Nucleus accumbens (tissue), 56 donors: ENCODE data around the gene AUTS2.

Experiments
- DNase-seq, 56 donors: peaks; one replicate each; lab custom pipeline; 2025; lab: John Stamatoyannopoulos, UW

AUTS2 gene

DNA sequence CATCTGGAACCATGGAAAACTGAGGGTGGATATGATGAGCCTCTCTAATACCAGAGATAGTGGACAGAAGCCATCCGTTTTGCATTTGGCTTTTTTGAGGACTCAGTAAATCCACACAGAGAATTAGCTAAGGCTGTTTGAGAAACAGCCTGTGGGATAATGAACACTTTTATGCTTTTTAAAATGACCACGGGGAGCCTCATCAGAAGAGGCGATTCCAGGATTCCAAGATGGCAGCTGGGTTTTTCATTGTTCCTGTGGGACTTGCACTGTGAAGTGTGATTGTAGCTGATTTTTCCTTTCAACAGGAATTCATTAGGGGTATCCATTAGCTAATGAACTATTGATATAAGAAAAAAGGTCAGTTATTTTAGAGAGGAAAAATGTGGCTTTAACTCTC is 353.2 kb downstream of the AUTS2 start:
- no peak for DNase-seq

DNA sequence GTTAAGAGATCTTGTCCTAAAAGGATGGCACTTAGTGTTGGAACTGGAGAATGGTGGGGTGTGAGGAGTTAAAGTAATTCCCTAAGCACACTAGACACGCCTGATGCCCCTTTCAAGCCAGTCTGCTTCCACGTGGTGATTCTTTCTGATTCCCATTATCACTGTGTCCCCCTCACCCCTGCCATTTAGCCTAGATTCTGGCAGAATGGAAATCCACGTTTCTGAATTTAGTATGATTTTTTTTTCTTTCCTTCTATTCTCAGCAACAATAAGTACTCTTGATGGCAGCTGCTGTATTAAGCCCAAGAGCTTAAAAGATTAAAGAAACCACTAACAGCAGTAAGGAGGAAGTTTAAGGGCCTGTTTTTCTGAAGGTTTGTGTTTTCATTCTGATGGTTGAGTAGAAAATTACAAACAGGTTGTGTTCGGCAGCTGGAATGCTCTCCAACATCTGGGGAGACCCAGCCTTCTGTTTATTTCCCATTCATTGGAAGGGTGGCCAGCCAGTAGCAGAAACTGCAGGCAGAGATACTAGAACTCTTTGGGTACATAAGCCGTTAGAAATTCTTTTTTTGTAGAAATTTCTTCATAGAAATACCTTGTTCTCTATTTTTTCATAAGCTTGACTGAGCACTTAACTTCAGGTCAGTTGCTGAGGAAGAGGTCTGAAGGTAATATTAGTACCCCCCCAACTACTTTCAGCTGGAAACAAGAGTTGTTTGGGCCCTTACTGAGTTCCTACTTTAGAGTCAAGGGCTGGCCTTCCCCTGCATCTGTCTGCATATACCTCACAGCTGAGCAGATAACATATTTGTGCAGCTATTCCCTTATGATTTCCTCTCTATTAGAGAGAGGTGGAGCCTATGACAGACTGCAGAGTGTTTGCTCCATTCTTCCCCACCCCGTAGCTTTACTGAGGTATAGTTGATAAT is 355.1 kb downstream of the AUTS2 start:
- DNase-seq: no peak

DNA sequence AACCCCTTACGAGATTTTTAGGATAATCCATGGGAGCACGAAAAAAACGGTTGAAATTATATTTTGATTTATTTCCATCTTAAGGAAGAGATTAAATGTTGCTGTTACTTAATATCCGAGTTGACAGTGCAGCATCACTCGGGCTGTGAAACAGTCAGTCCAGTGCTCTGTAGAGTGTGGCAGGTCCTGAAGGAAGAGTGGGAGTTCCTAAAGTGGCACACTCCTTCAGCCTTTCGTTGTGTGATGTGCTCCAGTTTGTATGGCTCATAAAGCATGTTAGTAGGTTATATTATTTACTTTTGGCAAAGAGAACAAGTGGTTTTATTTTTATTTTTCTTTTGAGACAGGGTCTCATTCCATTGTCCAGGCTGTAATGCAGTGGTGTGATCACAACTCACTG is 358.3 kb downstream of the AUTS2 start:
- DNase-seq: no peak

DNA sequence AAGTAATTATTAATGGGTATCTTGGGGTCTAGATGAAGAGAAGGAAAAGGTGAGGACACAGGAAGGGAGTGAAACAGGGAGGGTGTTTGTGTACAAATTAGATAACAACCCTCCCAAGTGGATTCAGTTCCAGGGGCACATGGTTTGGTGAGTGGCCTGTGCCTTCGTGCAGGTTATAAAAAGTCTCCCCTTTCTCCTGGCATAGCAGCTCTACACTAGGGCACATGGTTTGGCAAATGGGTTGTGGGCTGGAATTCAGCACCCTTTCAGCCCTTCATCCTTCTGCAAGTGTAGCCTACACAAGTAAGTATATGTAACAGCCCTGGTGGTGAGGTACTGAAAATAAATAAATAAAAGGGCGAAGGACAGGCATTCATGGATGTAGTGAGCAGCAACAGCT is 359.4 kb downstream of the AUTS2 start:
- DNase-seq: no peak

DNA sequence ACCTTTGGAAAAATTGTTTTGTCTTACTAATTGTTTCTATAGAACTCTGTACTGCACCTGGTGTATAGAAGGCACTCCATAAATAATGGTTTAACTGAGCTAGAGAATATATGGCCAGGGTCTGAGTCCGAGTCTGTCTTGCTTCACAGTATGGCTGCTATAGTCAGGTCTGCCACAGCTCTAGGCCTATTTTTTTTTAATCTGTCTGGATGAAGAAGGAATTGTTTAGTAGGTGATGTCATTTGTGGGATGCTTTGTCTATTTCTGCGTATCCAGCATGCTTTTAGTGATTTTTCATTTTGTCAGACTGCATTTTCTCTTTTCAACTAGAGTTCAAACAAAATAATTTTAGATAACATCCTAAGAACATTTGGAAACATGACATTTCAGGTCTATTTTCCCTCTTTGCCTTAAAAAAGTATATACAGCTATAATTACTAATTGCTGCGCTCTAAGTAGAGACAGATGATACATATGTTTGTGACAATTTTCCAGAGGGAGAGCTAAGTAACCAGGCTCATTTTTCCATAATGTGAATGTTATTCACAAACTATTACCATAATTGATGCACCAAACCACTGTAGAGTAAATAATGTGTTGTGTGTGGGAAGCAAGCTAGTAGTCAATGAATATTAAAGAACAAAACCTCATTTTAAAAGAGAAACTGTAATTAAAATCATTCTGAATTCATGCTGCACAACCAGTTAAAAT is 361.7 kb downstream of the AUTS2 start:
- no peak for DNase-seq

DNA sequence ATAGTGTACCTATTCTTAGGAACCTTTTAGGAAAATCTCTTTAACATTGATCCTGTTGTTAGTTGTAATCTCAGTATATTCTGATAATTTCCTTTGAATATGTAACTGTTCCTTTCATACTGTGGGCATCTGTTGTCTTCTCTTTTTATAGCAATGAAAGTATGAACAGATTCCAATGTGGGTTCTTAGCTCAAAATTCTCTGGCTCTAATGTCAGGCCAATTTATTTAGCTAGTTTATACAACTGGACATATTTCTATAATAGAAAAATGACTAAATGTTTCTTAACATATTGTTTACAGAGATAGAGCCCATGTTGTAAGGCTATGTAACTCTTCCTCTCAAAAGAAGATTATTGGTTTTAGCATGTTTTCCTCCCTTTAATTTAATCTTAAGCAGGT is 363.2 kb downstream of the AUTS2 start:
- DNase-seq: no peak

DNA sequence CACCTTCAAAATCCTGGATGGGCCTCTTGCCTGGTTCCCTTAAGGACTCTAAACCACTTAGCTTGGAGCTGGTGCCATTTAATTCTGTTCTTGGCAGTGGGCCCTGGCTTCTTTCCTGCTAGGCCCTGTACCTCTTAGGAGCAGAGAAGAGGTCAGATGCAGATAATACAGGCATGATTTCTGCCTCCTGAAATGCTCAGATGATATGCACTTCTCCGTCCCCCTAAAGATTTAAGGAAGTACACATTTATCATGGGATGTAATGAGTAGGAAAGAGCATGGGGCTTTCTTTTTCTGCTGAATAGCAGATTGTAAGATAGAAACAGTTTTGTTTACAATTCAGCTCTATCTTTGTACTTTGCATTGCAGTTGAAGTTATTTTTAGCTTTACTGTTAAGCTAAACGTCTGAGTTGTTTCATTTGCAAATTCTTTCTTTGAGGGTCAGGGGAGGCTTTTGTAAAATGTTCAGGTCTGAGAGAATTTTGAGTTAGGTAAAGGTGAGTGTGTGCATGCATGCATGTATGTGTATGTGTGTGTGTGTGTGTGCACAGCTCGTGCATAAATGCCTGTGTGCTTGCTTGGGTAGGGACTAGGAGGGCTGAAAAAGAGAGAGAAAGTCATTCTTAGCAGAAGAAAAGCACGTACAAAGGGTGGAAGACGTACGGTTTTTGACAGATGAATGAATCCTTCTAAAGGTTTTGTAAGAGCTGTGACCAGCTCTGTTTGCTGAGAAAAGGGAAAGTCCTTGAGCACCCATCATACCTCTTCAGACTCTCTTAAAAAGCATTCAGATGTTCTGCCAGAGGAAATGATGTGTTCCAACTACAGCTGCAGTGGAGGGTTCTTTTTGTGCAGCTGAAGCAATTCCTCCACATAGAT is 364.2 kb downstream of the AUTS2 start:
- peak in 3 of 56 donors; percentile 1 to 43 (median 3) for DNase-seq

DNA sequence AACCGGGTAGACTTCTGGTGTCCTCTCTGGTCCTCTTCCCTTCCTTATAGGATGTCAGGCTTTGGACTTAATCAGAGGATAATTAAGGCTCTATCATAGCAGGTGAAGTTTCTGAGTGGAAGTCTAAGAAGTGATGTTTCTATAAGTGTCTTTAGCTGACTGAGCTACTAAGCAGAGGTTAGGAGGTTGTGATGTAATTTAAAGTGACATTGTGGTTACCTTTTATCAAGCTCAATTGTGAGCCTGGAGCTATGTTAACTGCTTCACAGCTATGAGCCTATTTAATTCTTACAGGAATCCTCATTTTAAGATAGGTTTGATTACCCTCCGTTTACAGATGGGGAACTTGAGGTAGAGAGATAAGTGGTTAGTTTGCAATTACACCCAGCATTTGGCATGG is 365.1 kb downstream of the AUTS2 start:
- no peak for DNase-seq

DNA sequence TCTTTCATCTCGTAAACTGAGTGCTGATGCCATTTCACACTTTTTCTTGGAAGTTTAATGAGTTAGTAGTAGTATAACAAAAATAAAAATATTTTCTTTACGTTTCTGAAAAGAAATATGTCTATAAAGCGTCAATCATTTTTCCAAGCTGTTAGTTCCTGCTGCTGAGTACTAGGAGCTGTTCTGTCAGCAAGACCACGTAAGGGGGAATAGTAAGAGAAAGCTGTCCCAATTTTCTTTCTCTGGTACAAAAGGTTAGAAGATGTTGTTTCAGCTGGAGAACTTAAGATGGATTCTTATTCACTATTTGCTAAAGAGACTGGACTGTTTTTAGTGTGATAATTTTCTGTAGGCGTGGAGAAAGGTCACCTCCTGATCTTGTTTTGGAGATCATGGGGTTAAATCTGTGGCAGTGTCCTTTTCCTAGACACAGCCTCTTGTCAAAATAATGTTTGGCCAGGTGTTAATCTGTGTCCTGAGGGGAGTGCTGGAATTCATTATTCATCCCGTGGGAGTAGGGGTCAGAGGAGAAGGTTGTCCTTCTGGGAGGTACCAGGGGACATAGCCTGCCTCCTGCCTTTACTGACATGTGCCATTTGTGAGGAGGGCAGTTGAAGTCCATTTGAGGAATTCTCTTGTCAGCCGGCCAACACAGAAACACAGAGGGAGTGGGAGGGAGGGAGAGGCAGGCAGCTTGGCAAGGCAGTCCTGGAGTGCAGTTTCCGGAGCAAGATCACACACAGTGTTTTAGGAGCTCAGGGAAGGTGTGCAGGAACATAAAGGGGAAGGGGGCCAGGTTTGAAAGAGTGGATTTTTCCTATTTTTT is 368.7 kb downstream of the AUTS2 start:
- DNase-seq: peak in 3 of 56 donors; percentile 1 to 4 (median 2)

DNA sequence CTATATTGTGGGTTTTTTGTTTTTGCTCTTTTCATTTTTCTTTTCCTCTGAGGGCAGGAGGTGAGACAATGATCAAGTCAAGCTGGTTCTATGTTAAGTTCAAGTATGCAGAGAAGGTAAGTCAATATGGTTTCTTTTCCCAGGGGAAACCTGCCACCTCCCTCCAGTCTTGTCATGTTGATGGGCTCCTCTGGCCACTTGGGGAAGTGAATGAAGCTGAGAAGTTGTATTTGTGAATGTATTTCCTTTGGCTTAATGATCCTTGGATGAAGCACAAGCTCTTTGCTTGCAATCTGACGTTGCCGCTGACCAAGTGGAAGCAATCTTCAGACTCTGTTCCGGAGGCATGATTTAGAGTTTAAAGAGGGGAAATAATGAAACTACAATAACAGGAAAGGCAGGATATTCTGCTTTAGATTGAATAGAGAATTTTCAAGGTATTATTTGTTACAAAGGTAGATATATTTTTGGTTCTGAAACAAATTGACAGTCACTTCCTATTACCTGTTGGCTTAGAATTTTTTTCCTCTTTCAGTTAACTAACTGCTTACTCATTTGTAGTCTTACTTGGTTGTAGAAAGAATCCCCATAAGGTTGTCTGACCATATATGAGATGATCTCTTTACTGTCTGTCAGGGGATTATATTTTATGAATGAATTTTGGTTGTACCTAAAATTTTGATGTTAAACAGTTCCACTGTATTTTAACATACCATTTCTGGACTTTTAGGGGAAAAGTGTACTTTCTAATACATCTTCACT is 369.6 kb downstream of the AUTS2 start:
- no peak for DNase-seq

DNA sequence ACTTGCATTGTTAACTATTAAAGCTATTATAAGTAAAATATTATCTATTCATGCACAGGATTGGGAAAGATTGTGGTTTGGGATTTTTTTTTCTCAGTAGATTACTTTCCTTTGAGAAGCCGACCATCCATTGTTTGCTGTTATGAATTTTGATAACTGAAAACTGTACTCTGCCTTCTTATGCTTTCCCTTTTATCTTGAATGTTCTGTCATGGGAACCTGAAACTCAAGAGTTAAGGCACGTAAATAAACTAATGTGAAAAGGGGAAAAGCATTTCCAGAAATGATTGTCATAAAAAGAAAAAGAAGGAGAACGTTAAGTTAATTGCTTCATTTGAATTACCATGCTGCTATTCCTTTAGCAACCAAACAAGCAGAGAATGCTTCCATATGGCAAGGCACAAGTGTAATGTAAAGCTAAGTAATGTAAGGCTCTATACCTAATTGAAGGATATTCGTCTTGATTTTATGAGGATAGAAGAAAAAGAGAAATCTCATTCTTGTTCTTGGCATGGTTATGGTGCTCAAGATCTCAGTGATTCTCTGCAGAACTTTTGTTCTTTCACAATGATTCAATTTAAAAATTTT is 370.8 kb downstream of the AUTS2 start:
- no peak for DNase-seq

DNA sequence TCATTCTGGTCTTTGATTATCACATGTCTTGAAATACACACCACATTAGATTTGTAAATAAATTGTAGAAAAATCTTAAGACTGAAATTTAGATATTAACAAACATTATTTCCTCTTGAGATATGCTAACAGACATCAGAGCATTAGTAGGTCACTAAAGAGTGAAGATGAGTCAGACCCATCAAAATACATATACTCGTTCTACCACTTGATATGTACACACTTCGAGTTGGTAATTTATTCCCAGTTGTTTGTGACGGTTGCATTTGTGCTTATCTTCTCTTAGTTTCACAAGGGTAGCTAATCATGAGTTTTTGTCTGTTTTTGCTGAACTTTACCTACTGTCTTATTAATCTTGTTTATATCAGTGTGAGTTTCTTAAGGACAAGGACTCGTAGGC is 383.4 kb downstream of the AUTS2 start:
- DNase-seq: no peak

DNA sequence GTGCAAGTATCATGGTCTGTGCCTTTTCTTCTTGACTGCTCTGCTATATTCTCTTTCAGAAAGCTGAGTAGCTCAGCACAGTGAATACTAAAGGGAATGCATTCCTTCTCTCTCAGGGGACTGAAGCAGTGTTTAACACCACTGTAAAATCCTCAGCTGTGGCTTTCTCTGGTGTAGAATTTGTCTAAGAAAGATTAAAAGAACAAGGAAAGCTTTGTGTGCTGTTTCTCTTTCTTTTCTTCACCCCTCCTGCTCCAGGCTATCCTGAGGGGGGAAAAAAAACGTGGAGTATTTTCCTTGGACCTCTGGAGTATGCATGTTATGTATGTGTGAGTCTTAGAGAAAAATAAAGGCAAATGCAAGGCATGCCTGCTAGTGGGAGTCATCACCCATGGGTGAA is 383.9 kb downstream of the AUTS2 start:
- DNase-seq: no peak

DNA sequence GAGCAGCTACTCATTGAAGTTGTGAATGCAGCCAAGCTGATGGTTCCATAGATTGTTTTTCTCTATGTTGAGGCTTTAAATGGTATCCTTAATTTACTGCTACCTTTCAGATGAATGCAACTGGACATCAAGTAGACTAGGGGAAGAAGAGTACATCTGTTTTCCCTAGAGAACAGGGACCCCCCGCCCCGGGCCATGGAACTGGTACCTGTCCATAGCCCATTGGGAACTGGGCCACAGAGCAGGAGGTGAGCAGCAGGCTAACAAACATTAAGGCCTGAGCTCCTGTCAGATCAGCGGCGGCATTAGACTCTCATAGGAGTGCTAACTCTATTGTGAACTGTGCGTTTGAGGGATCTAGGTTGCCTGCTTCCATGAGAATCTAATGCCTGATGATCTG is 391.3 kb downstream of the AUTS2 start:
- DNase-seq: no peak

DNA sequence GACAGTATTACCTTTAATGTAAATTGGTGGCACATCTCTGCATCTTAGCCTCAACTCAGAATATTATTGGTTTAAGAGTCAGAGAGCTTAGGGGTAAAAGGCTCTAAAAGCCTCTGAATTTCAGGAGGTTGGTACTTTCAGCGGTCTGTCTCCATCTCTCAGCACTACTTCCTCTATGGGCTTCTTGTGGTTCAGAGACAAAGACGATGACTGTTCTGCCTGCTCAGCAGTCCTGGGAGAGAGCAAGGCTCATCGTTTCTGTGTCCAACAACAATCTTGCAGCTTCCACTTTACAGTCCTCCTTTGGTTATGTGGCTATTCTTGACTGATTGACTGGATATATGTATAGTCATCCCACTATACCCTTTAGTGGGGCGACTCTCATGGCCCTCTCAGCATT is 394.7 kb downstream of the AUTS2 start:
- peak in 12 of 56 donors; percentile 0 to 47 (median 8) for DNase-seq

DNA sequence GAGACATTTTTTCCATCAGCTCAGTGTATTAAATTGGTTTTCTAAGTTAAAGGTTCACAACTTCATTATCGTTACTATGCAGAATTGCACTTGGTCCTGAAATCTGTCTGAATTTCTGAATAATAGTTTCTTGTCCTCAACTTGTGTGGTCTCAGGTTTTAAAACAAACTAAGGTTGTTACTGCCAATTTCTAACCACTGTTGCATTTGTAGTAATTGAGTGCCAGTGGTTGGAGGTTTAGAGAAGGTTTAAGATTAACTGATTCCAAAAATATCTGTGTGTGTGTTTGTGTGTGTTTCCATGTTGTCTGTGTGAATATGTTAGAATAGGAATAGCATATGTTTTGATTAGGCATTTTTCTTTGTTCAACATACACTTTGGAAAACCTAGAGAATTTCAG is 395.9 kb downstream of the AUTS2 start:
- no peak for DNase-seq

DNA sequence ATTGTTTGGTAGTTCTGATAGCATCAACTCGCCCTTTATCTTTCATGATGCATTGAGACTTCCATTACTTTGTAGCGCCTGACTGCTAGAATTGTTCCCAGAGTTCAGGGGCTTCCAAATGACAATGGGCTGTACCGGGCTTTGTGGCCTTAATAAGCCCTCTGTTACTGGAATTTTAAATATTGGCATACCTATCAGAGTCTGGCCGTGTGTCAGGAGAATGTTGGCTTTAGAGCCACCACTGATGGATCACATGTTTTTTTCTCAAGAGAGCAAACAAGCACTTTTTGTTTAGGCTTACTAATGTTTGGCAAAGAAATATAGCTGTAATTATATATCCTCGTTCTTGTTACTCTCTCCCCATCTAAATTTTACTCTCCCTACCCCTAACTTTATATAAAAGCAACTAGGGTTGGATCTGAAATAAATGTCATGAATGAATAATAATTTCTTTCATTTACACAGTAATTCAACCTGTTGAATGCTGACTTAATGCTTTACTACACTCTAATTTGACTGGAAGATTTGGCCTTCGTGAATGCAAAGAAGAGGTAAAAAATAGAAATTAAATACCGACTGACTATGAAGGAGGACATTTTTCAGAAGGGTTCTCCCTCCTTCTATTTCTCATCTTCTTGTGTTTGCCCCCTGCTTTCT is 396.7 kb downstream of the AUTS2 start:
- peak in 1 of 56 donors; percentile 7 for DNase-seq

DNA sequence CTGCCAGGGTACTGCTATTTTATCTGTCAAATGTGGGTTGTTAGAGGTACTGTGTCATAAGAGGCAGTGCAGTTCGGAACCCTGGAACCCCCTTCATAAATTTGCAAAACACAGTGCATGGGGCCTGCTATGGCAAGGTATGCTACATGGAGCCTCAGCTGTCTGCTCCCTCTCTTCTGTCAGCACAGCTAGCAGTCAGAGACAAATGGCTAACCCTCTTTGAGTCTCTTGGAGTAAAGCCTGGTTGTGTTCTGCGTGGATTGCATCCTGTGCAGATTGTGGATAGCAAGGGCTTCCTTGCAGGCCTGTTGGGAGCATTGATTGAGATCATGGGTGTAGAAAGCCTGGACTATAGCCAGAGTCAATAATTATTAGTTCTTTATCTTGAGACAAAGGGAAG is 397.8 kb downstream of the AUTS2 start:
- DNase-seq: no peak
